GM19193 (cell line): ENCODE data around the gene FNDC8.

ENCODE experiments used
- POLR2A ChIP-seq: IDR thresholded peaks from 4 replicates; pipeline ENCODE4 v1.6.1; 2011; ENCODE audit not compliant: insufficient read depth, insufficient read length; ENCODE audit errors: extremely low read depth

FNDC8 gene

DNA sequence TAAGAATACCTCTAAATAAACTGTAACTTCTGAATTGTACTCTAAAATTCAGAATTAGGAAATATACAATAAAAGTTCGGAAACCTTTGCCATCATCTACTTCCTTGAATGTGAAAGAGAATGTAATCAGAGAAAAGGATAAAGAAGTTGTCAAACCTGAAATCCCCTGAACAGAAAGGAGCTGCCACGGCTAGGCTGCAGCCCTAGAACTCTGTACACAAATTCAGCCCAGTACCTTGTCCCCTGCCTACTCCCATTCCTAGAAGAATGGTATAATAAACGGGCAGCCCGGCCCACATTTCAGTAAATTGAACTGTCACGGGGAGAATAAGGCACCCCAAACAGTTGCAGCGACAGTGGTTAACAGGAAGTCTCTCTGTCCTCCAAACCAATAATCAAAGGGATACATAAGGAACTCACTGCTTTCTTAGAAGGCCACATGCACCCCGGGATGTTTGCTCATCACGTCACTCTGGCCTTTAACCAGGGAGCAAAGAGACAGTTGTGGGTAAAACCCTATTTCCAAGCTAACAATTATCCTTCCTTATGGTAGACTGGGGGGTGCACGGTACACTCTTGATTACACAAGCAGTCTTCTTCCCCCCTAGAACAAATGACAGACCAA, 33.6 kb upstream of the FNDC8 start:
- TF ChIP-seq POLR2A, result peak; percentile 17

- TF ChIP-seq POLR2A, result peak; percentile 79
Observed at GRCh38 chr17:35088356-35088880, 33.0 kb upstream of the FNDC8 start.

DNA sequence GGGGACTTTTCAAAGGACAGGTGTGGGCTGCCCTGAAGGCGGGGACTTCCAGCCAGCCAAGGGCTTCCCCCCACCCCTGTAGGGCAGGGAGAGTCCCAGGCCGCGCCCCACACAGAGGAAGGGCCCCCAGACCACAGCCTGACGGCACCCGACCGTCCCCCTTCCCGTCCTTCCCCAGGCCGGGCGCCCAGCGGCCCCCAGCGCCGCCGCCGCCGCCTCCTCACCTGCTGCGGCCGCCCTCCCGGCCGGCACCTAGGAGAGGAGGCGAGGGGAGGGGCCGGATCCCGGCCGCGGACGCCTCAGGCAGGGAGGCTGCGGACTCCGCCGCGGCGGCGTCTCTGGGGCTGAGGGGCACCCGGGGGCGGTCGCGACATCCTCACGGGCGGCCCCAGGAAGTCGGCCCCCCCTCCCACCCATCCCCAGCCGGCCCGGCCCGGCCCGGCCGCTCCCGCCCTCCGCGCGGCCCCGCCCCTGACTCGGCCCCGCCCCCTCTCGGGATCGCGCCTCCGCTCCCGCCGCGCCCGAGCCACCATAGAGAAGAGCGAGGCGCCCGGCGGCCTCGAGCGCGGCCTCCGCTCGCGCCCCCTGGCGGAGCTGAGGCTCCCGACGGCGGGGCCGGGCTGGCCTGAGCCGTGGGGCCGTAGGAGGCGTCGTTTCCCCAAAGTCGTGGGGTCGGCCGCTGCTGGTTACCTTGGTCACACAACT, 32.4 kb upstream of the FNDC8 start:
- TF ChIP-seq POLR2A, result peak; percentile 62

- no peak for TF ChIP-seq POLR2A
Observed at GRCh38 chr17:35089586-35090296, 31.7 kb upstream of the FNDC8 start.

DNA sequence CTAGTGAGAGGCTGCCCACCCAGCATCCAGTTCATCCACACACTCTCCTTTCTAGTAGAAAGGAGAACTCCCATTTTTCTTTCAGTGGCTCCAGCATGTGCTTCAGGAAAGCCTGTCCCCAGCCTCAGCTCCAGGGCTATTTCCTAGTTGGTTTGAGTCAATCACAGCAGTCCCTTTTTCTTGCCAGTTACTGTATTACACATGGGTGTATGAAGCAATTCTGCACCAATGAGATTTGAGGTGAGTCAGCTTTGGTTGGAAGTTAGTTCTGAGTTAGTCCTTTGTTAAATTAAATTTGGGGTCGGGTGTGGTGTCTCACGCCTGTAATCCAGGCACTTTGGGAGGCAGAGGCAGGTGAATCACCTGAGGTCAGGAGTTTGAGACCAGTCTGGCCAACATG, 26.5 kb upstream of the FNDC8 start:
- no peak for TF ChIP-seq POLR2A

DNA sequence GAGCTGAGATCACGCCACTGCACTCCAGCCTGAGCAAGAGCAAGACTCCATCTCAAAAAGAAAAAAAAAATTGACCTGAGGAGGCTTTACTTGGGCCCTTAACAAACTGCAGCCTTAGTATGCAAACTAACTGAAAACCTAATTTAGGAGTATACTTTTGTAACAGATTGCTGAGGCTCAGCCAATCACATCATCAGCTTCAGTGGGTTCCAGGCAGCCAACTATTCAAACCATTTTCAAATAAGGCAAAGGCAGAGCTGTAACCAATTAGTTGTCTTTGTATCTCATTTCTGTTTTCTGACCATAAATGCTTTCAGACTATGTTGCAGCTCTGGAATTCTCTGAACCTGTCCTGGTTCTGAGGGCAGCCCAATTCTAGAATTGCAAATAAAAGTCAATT, 25.7 kb upstream of the FNDC8 start:
- no peak for TF ChIP-seq POLR2A

GRCh38 chr17:35097776-35098175, 23.6 kb upstream of the FNDC8 start:
- no peak for TF ChIP-seq POLR2A

GRCh38 chr17:35099908-35100307, 21.5 kb upstream of the FNDC8 start:
- TF ChIP-seq POLR2A, result no peak

- no peak for TF ChIP-seq POLR2A
Observed at GRCh38 chr17:35101036-35101435, 20.4 kb upstream of the FNDC8 start.

DNA sequence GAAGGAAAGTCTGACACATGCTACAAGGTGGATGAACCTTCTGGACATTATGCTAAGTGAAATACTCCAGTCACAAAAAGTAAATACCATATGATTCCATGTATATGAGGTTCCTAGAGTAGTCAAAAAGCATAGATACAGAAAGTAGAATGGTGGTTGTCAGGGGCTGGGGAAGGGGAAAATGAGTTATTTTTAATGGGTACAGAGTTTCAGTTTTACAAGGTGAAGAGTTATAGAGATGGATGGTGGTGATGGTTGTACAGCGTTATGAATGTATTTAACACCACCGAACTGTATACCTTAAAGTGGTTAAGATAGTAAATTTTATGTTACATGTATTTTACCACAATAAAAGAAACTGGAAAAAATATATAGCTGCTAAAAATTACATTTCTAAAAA, 19.7 kb upstream of the FNDC8 start:
- no peak for TF ChIP-seq POLR2A

DNA sequence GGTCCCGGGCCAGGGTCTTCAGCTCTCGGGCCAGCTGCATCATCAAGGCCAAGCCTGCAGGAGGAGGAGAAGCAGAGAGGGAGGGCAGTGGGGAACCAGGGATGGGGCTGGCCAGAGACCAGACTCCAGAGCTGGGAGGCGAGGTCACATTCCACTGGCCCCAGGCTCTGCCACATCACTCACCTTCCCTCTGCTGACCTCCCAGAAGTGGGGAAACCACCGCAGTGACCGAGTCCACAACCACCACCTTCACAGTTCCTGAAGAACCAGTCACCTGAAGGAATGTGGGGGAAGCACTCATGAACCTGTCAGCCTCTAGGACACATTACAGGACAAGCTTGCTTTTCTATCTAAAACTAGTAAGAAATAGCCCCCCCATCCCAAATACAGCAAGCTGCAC, 18.1 kb upstream of the FNDC8 start:
- no peak for TF ChIP-seq POLR2A

- TF ChIP-seq POLR2A, result no peak
Observed at GRCh38 chr17:35104844-35105450, 16.5 kb upstream of the FNDC8 start.

GRCh38 chr17:35116845-35117244, 4.6 kb upstream of the FNDC8 start:
- TF ChIP-seq POLR2A, result no peak

GRCh38 chr17:35117984-35118383, 3.4 kb upstream of the FNDC8 start:
- TF ChIP-seq POLR2A, result no peak

- peak; percentile 62 for TF ChIP-seq POLR2A
Observed at GRCh38 chr17:35119370-35120165, 1.8 kb upstream of the FNDC8 start, which contains the start of gene RAD51D. TSS of gene RAD51D (minus strand) at chr17:35119860. CDS start at chr17:35119613, 247 bp downstream.
